H7 (cell line): ENCODE measurements around the gene TPPP2. TPM values are rescaled to one million over a fixed set of nuclear protein-coding genes. Genes with fewer than 3 reads are reported as not detected.
"Not testable (repeated sequence)": the region's sequence is repeated elsewhere in the genome, so short reads cannot be mapped to it uniquely, and the experiment has no call there.

Source experiments
- DNase-seq: peaks from one replicate; pipeline ENCODE4 v3.0.0; 2012
- H3K27me3 ChIP-seq: 2 replicates; pipeline ENCODE4 v1.6.0; 2011; ENCODE audit warnings: mild to moderate bottlenecking, low read length; ENCODE audit not compliant: control insufficient read depth, insufficient read depth
- H3K36me3 ChIP-seq: replicated peaks from 2 replicates; pipeline ENCODE4 v1.5.1; 2011; ENCODE audit warnings: low read length; ENCODE audit not compliant: control insufficient read depth, insufficient read depth
- H3K4me3 ChIP-seq: 2 replicates; pipeline ENCODE4 v1.5.1; 2011; ENCODE audit warnings: low read depth, mild to moderate bottlenecking, control low read depth, low read length, moderate library complexity; ENCODE audit not compliant: insufficient read depth
- total RNA-seq: library from RNA; depleted of rRNA; stranded (reverse); fragments of >200 nt; shearing (Covaris generic); gene quantifications from 2 replicates; pipeline ENCODE4 v1.2.3, GENCODE V29; 2014

Gene TPPP2
- total RNA-seq, 1 experiment from 2014 or later: not detected

DNA sequence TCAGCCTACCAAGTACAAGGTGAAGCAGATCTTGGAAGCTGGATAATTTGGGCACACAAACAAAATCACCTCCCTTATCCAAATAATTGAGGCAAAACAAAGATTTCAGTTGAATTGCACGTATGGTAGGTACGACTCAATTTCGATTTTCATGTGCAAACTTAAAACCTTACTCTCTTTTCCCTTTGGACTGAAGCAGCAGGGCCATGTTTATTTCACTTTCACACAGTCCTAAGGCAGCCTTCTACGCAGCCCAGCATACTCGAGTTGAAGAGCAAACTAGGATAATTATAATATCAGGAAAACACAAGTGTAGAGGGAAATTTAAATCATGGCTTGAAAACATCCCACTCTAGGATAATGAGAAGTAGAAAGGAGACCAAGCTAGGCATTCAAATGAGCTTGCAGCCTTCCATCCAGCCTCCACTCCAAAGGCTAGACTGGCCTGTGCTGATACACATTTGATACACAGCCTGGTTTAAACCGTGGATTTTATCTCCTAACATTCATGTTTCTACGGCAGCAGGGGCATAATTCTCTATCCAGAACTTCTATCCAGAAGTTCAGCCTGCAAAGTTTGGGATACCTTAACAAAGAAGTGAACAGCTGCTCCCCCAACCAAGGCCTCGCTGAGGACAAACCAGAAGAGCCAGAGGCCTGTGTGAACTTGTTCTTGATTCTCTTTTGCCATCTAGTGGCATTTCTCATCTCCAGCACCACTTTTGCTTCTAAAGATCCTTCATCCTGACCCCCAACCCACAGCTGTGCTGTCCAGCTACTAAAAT is 9.8 kb downstream of the TPPP2 start:
- no peaks in the 10 kb centered on the region; the same call in 1 of the 2 replicates for H3K27me3 ChIP-seq
- DNase-seq: peak; percentile 75
- H3K4me3 ChIP-seq: no peak overlapping the region
- H3K36me3 ChIP-seq: no peaks in the 10 kb centered on the region

DNA sequence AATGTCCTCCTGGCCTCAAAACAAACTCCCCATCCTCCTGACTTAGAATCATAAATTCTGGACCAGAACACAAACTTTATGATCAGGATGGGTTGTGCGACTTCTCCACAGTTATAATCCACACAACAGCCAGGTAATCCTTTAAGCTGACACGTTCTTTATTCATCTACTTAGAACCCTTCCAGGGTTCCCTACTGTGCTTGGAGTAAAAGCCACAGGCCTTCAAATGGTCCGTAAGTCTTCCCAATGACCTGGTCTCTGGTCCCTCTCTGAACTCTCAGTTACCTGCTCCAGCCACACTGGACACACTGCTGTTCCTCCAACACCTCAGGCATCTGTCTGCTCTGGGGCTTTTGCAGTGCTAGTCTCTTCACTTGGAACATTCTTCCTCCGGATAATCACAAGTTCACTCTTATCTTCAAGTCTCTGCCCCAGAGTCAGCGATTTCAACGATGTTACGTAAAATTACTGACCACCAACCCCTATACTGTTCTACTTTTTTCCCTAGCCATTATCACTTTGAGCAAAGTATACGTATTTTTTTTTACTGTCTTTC is 10.4 kb downstream of the TPPP2 start:
- Histone ChIP-seq H3K27me3 (no peaks in the 10 kb centered on the region; the same call in 1 of the 2 replicates), H3K36me3 (no peaks in the 10 kb centered on the region), H3K4me3 (no peak overlapping the region)
- no peak for DNase-seq

GRCh38 chr14:21040941-21041340 is 10.9 kb downstream of the TPPP2 start:
- not testable (repeated sequence) for H3K36me3 ChIP-seq, H3K27me3 ChIP-seq, DNase-seq, H3K4me3 ChIP-seq

- H3K36me3 ChIP-seq: no peaks in the 10 kb centered on the region
- no peak for DNase-seq
- H3K4me3 ChIP-seq: no peak within 1 kb of the TSS
- no peaks in the 10 kb centered on the region; the same call in 1 of the 2 replicates for H3K27me3 ChIP-seq
Observed at GRCh38 chr14:21041676-21042433, 11.8 kb downstream of the TPPP2 start, which contains the start of gene RNASE7. Gene RNASE7, plus strand, starts transcription at chr14:21042362. Its CDS starts 631 bp downstream, at chr14:21042993.

DNA sequence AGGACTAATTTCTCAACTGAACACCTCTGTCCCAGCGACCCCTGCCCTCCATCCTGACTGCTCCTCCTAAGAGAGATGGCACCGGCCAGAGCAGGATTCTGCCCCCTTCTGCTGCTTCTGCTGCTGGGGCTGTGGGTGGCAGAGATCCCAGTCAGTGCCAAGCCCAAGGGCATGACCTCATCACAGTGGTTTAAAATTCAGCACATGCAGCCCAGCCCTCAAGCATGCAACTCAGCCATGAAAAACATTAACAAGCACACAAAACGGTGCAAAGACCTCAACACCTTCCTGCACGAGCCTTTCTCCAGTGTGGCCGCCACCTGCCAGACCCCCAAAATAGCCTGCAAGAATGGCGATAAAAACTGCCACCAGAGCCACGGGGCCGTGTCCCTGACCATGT is 12.9 kb downstream of the TPPP2 start:
- no peak for DNase-seq
- Histone ChIP-seq H3K27me3 (no peaks in the 10 kb centered on the region; the same call in 1 of the 2 replicates), H3K4me3 (no peak overlapping the region), H3K36me3 (no peaks in the 10 kb centered on the region)

GRCh38 chr14:21043387-21043973 is 13.5 kb downstream of the TPPP2 start:
- DNase-seq: no peak
- Histone ChIP-seq H3K36me3 (no peaks in the 10 kb centered on the region), H3K4me3 (no peak overlapping the region), H3K27me3 (no peaks in the 10 kb centered on the region; the same call in 1 of the 2 replicates)

GRCh38 chr14:21043974-21044618 is 14.1 kb downstream of the TPPP2 start:
- no peaks in the 10 kb centered on the region; the same call in 1 of the 2 replicates for H3K27me3 ChIP-seq
- no peak for DNase-seq
- no peaks in the 10 kb centered on the region for H3K36me3 ChIP-seq
- no peak overlapping the region for H3K4me3 ChIP-seq

DNA sequence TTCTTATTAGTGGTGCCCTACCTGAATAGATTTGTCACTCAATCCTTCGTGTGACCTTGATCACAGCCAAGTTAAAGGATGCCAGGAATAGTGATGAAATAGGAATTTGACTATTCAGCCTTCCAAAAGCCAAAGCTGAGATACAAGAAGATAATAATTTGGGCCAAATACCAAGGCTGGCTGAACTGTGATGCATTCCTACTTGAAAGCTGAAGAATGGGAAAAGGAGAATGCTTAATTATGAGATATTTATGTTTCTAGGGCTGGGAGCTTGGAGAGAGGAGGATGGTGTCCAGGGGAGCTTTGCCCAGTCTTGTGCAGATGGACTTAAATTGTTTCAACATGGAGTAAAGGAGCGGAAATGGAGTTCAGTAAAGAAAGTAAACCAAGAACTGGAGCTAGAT is 17.4 kb downstream of the TPPP2 start:
- no peak overlapping the region for H3K4me3 ChIP-seq
- DNase-seq: no peak
- no peaks in the 10 kb centered on the region; the same call in 1 of the 2 replicates for H3K27me3 ChIP-seq
- no peaks in the 10 kb centered on the region for H3K36me3 ChIP-seq

DNA sequence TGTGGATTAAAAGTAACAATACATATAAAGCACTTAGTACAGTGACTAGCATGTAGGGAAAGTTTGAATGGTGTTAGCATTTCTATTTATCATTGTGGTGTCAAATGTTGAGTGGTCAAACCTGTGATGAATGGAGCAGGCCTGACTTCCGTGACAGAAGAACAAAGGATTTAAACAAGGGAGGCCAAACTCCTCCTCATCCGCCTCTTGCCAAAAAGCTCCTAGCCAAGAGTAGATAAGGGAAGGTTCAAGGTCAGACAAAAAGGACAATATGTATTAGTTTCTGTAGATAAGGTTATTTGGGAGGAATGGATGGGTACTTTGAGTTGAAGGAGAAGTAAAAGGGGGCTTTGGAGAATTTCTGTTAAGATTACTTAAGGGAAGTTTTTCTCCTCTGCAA is 18.6 kb downstream of the TPPP2 start:
- no peak for DNase-seq
- Histone ChIP-seq H3K36me3 (no peaks in the 10 kb centered on the region), H3K27me3 (no peaks in the 10 kb centered on the region), H3K4me3 (no peak overlapping the region)

DNA sequence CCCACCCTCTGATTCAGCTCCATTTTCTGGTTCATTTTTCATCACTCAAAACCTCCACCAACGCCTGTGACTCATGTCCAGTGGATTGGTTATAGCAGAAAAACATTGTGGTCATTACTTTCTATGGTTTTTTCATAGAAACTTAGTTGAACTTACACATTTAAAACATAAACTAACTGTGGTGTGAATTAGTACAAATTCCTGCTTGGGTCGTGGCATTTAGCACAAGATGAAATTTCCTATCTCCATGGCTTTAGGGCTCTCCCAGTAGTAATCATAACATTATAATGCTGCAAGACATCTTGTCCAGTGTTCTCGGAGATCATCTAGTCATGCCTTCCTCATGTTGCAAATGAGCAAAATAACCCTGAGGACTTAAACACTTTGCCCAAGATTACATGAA is 19.3 kb downstream of the TPPP2 start:
- DNase-seq: no peak
- Histone ChIP-seq H3K4me3 (no peak overlapping the region), H3K36me3 (no peaks in the 10 kb centered on the region), H3K27me3 (no peaks in the 10 kb centered on the region)

DNA sequence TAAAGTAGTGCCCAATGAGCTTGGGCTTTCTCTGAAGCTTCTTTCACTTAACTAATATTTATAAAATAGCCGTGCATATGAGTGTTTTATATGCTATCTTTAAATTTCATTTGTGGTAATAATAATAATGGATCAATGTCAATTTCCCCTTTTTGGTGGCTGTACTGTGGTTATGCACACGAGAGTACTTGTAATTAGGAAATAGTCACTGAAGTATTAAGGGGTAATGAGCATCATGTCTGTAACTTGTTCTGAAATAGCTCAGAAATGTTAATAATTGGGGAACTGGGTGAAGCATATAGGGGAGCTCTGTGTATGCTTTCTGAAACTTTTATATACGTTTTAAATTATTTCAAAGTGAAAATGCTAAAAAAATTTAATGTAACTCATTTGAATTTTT is 20.6 kb downstream of the TPPP2 start:
- H3K27me3 ChIP-seq: no peaks in the 10 kb centered on the region
- no peak for DNase-seq
- H3K36me3 ChIP-seq: no peaks in the 10 kb centered on the region
- H3K4me3 ChIP-seq: no peak overlapping the region

- Histone ChIP-seq H3K4me3 (no peak overlapping the region), H3K36me3 (no peaks in the 10 kb centered on the region), H3K27me3 (no peaks in the 10 kb centered on the region)
- DNase-seq: no peak
Observed at GRCh38 chr14:21053184-21054122, 23.4 kb downstream of the TPPP2 start.

- Histone ChIP-seq H3K27me3 (no peaks in the 10 kb centered on the region), H3K4me3 (no peak overlapping the region), H3K36me3 (no peaks in the 10 kb centered on the region)
- peak; percentile 48 for DNase-seq
Observed at GRCh38 chr14:21054123-21054767, 24.2 kb downstream of the TPPP2 start.
